ENCODE measurements around the gene TMTC1.

The TMTC1 gene

GRCh38 chr12:29543036-29543435 is 240.7 kb downstream of the TMTC1 start:
- no peak overlapping the region for H3K4me3 ChIP-seq (ENCODE audit: low read length)
- peaks cover 9% of the 10 kb centered on the region for H3K4me1 ChIP-seq (ENCODE audit: control insufficient read depth, low read depth, low read length)
- H3K27me3 ChIP-seq (ENCODE audit: control insufficient read depth, insufficient read depth, low read length): no peaks in the 10 kb centered on the region
- H3K9ac ChIP-seq (ENCODE audit: low read length): no peak overlapping the region
- no peaks in the 10 kb centered on the region for H3K9me3 ChIP-seq (ENCODE audit: control insufficient read depth, low read depth, low read length)
- H3K27ac ChIP-seq (ENCODE audit: low read length): no peak overlapping the region
- no peaks in the 10 kb centered on the region for H3K36me3 ChIP-seq (ENCODE audit: control insufficient read depth, low read depth, low read length)

- no peaks in the 10 kb centered on the region for H3K36me3 ChIP-seq (ENCODE audit: control insufficient read depth, low read depth, low read length)
- H3K9ac ChIP-seq (ENCODE audit: low read length): no peak overlapping the region
- H3K27ac ChIP-seq (ENCODE audit: low read length): no peak overlapping the region
- H3K4me1 ChIP-seq (ENCODE audit: control insufficient read depth, low read depth, low read length): no peaks in the 10 kb centered on the region
- no peak overlapping the region for H3K4me3 ChIP-seq (ENCODE audit: low read length)
- no peaks in the 10 kb centered on the region for H3K27me3 ChIP-seq (ENCODE audit: control insufficient read depth, insufficient read depth, low read length)
- H3K9me3 ChIP-seq (ENCODE audit: control insufficient read depth, low read depth, low read length): no peaks in the 10 kb centered on the region
Measured at GRCh38 chr12:29537298-29537697, 246.4 kb downstream of the TMTC1 start.

GRCh38 chr12:29534935-29535334 is 248.8 kb downstream of the TMTC1 start:
- H3K9ac ChIP-seq (ENCODE audit: low read length): no peak overlapping the region
- no peaks in the 10 kb centered on the region for H3K9me3 ChIP-seq (ENCODE audit: control insufficient read depth, low read depth, low read length)
- no peaks in the 10 kb centered on the region for H3K4me1 ChIP-seq (ENCODE audit: control insufficient read depth, low read depth, low read length)
- H3K27me3 ChIP-seq (ENCODE audit: control insufficient read depth, insufficient read depth, low read length): no peaks in the 10 kb centered on the region
- no peak overlapping the region for H3K27ac ChIP-seq (ENCODE audit: low read length)
- no peaks in the 10 kb centered on the region for H3K36me3 ChIP-seq (ENCODE audit: control insufficient read depth, low read depth, low read length)
- no peak overlapping the region for H3K4me3 ChIP-seq (ENCODE audit: low read length)

- no peaks in the 10 kb centered on the region for H3K27me3 ChIP-seq (ENCODE audit: control insufficient read depth, insufficient read depth, low read length)
- no peak overlapping the region for H3K27ac ChIP-seq (ENCODE audit: low read length)
- no peaks in the 10 kb centered on the region for H3K9me3 ChIP-seq (ENCODE audit: control insufficient read depth, low read depth, low read length)
- no peak overlapping the region for H3K4me3 ChIP-seq (ENCODE audit: low read length)
- no peak overlapping the region for H3K9ac ChIP-seq (ENCODE audit: low read length)
- H3K36me3 ChIP-seq (ENCODE audit: control insufficient read depth, low read depth, low read length): no peaks in the 10 kb centered on the region
- H3K4me1 ChIP-seq (ENCODE audit: control insufficient read depth, low read depth, low read length): no peaks in the 10 kb centered on the region
Measured at GRCh38 chr12:29533815-29534489, 249.8 kb downstream of the TMTC1 start.

GRCh38 chr12:29531471-29531870 is 252.3 kb downstream of the TMTC1 start:
- H3K9me3 ChIP-seq (ENCODE audit: control insufficient read depth, low read depth, low read length): no peaks in the 10 kb centered on the region
- H3K36me3 ChIP-seq (ENCODE audit: control insufficient read depth, low read depth, low read length): no peaks in the 10 kb centered on the region
- H3K27ac ChIP-seq (ENCODE audit: low read length): no peak overlapping the region
- no peaks in the 10 kb centered on the region for H3K27me3 ChIP-seq (ENCODE audit: control insufficient read depth, insufficient read depth, low read length)
- no peak overlapping the region for H3K9ac ChIP-seq (ENCODE audit: low read length)
- H3K4me3 ChIP-seq (ENCODE audit: low read length): no peak overlapping the region
- H3K4me1 ChIP-seq (ENCODE audit: control insufficient read depth, low read depth, low read length): no peaks in the 10 kb centered on the region

GRCh38 chr12:29530436-29530835 is 253.3 kb downstream of the TMTC1 start:
- H3K4me1 ChIP-seq (ENCODE audit: control insufficient read depth, low read depth, low read length): no peaks in the 10 kb centered on the region
- no peak overlapping the region for H3K27ac ChIP-seq (ENCODE audit: low read length)
- H3K36me3 ChIP-seq (ENCODE audit: control insufficient read depth, low read depth, low read length): no peaks in the 10 kb centered on the region
- no peaks in the 10 kb centered on the region for H3K9me3 ChIP-seq (ENCODE audit: control insufficient read depth, low read depth, low read length)
- H3K27me3 ChIP-seq (ENCODE audit: control insufficient read depth, insufficient read depth, low read length): no peaks in the 10 kb centered on the region
- no peak overlapping the region for H3K9ac ChIP-seq (ENCODE audit: low read length)
- H3K4me3 ChIP-seq (ENCODE audit: low read length): no peak overlapping the region

GRCh38 chr12:29528161-29528560 is 255.6 kb downstream of the TMTC1 start:
- H3K36me3 ChIP-seq (ENCODE audit: control insufficient read depth, low read depth, low read length): no peaks in the 10 kb centered on the region
- no peaks in the 10 kb centered on the region for H3K9me3 ChIP-seq (ENCODE audit: control insufficient read depth, low read depth, low read length)
- no peak overlapping the region for H3K9ac ChIP-seq (ENCODE audit: low read length)
- no peak overlapping the region for H3K4me3 ChIP-seq (ENCODE audit: low read length)
- no peak overlapping the region for H3K27ac ChIP-seq (ENCODE audit: low read length)
- no peaks in the 10 kb centered on the region for H3K4me1 ChIP-seq (ENCODE audit: control insufficient read depth, low read depth, low read length)
- no peaks in the 10 kb centered on the region for H3K27me3 ChIP-seq (ENCODE audit: control insufficient read depth, insufficient read depth, low read length)

GRCh38 chr12:29521951-29522350 is 261.8 kb downstream of the TMTC1 start:
- H3K4me3 ChIP-seq (ENCODE audit: low read length): no peak overlapping the region

GRCh38 chr12:29519585-29520182 is 264.1 kb downstream of the TMTC1 start:
- H3K27me3 ChIP-seq (ENCODE audit: control insufficient read depth, insufficient read depth, low read length): no peaks in the 10 kb centered on the region
- H3K27ac ChIP-seq (ENCODE audit: low read length): no peak overlapping the region
- H3K36me3 ChIP-seq (ENCODE audit: control insufficient read depth, low read depth, low read length): no peaks in the 10 kb centered on the region
- no peaks in the 10 kb centered on the region for H3K4me1 ChIP-seq (ENCODE audit: control insufficient read depth, low read depth, low read length)
- no peaks in the 10 kb centered on the region for H3K9me3 ChIP-seq (ENCODE audit: control insufficient read depth, low read depth, low read length)
- no peak overlapping the region for H3K9ac ChIP-seq (ENCODE audit: low read length)
- no peak overlapping the region for H3K4me3 ChIP-seq (ENCODE audit: low read length)

More at GRCh38 chr12:29521951-29522350, 261.8 kb downstream of the TMTC1 start:
- Histone ChIP-seq H3K4me1 (ENCODE audit: control insufficient read depth, low read depth, low read length) (no peaks in the 10 kb centered on the region), H3K9me3 (ENCODE audit: control insufficient read depth, low read depth, low read length) (no peaks in the 10 kb centered on the region), H3K27ac (ENCODE audit: low read length) (no peak overlapping the region), H3K9ac (ENCODE audit: low read length) (no peak overlapping the region), H3K27me3 (ENCODE audit: control insufficient read depth, insufficient read depth, low read length) (no peaks in the 10 kb centered on the region), H3K36me3 (ENCODE audit: control insufficient read depth, low read depth, low read length) (no peaks in the 10 kb centered on the region)

GRCh38 chr12:29518407-29518806 is 265.3 kb downstream of the TMTC1 start:
- Histone ChIP-seq H3K27ac (ENCODE audit: low read length) (no peak overlapping the region), H3K9ac (ENCODE audit: low read length) (no peak overlapping the region), H3K9me3 (ENCODE audit: control insufficient read depth, low read depth, low read length) (no peaks in the 10 kb centered on the region), H3K4me1 (ENCODE audit: control insufficient read depth, low read depth, low read length) (no peaks in the 10 kb centered on the region), H3K27me3 (ENCODE audit: control insufficient read depth, insufficient read depth, low read length) (no peaks in the 10 kb centered on the region), H3K36me3 (ENCODE audit: control insufficient read depth, low read depth, low read length) (no peaks in the 10 kb centered on the region), H3K4me3 (ENCODE audit: low read length) (no peak overlapping the region)

- H3K4me1 ChIP-seq (ENCODE audit: control insufficient read depth, low read depth, low read length): no peaks in the 10 kb centered on the region
- no peaks in the 10 kb centered on the region for H3K27me3 ChIP-seq (ENCODE audit: control insufficient read depth, insufficient read depth, low read length)
- H3K9ac ChIP-seq (ENCODE audit: low read length): no peak overlapping the region
- no peaks in the 10 kb centered on the region for H3K36me3 ChIP-seq (ENCODE audit: control insufficient read depth, low read depth, low read length)
- no peak overlapping the region for H3K27ac ChIP-seq (ENCODE audit: low read length)
- H3K4me3 ChIP-seq (ENCODE audit: low read length): no peak overlapping the region
- no peaks in the 10 kb centered on the region for H3K9me3 ChIP-seq (ENCODE audit: control insufficient read depth, low read depth, low read length)
Measured at GRCh38 chr12:29517264-29517663, 266.5 kb downstream of the TMTC1 start.

- no peak overlapping the region for H3K9ac ChIP-seq (ENCODE audit: low read length)
- no peaks in the 10 kb centered on the region for H3K4me1 ChIP-seq (ENCODE audit: control insufficient read depth, low read depth, low read length)
- no peak overlapping the region for H3K27ac ChIP-seq (ENCODE audit: low read length)
- no peaks in the 10 kb centered on the region for H3K27me3 ChIP-seq (ENCODE audit: control insufficient read depth, insufficient read depth, low read length)
- H3K36me3 ChIP-seq (ENCODE audit: control insufficient read depth, low read depth, low read length): no peaks in the 10 kb centered on the region
- H3K4me3 ChIP-seq (ENCODE audit: low read length): no peak overlapping the region
- no peaks in the 10 kb centered on the region for H3K9me3 ChIP-seq (ENCODE audit: control insufficient read depth, low read depth, low read length)
Measured at GRCh38 chr12:29516431-29516875, 267.3 kb downstream of the TMTC1 start.

Data from iPS-18a (cell line).